GM19395 (cell line): ENCODE results near the gene PYROXD2.

Experiments
- ATAC-seq: cut with Tn5 transposase; IDR thresholded peaks from one replicate; pipeline ENCODE4 v1.9.1; 2021; ENCODE audit warnings: mild to moderate bottlenecking, moderate library complexity; ENCODE audit not compliant: unreplicated experiment

PYROXD2 gene

DNA sequence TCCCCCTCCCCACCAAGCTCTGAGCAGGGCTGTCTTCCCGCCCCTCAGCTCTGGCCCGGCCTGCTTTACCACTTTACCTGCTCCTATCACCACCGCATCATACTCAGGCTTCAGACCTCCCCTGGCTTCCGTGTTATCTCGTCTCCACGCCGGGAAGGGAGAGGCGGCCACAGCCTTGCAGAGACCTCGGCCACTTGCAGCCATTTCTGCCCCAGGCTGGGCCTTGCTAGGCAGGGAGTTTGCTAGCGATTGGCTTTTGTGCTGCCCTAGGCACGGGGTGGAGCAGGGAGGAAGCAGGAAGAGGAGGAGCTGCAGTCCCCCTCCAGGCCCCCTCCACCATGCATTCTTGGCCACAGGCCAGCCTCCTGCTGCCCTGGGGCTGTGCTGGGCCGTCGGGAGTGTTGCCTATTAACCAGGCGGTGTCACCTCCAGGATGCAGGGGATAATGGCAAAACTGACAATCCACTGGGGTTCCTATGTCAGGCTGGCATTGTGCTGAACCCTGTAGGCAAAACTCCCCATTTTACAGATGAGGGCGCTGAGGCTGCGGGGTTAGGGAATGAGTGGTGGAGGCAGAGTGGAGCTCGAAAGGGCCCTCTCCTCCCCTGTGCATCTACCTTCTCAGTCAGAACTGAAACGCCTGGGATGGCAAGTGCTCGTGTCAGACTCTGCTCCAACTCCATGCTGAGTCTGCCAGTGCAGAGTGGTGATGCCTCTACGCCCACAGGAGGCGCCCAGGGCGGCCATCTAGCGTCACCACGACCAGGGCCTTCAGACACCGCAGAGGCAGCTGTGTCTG lies at the start of gene PYROXD2:
TSS of gene PYROXD2 (minus strand) at position 251 of the 799 bp plus-strand sequence. CDS start at position 204, 47 bp downstream.
- ATAC-seq = no peak

DNA sequence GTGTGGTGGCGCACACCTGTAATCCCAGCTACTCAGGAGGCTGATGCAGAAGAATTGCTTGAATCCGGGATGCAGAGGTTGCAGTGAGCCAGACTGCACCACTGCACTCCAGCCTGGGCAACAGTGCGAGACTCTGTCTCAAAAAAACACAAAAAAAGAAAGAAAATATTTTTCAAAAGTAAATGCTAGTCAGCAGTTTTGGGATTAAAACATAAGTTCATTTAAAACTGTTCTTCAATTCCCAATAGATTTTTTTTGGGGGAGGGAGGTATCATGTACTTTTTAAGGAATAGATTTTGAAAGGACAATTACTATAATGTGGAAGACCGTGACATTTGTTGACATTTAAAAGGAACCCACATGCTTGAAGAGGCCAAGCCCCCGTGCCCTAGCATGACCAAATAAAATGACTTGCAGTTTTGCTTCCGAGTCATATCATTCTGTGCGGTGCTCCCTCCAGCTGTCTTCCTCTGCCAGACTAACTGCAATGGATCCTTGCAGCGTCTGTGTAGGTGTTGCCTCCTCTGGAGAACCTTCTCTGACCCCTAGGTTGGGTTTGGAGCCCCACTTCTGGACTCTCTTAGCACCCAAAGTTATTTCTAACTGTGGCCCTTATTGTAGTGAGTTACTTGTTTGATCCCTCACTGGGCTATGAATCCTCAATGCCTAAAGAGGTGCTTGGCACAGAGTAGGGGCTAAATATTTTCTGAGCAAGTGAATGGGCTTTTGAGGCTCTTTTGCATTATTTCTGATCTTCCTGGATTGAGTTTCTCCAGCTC lies 49.2 kb upstream of the PYROXD2 start:
- ATAC-seq = no peak

DNA sequence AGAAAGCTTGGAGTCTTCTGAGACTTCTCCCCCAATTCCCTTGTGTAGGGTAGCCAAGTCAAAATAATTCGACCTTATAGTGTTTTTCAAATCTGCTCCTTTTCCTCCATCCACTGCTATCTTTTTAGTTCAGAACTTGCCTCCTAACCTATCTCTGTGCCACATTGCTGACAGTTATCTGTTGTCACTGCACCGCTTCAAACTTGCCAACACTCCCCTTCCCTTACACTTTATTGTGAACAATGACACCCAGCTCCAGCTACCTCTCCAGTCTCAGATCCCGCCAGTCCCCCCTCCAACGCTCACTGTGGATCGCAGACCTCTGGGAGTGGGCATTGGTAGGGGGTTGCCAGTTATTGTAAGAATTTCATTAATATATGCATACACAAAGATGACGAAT lies 48.0 kb upstream of the PYROXD2 start:
- ATAC-seq = no peak

DNA sequence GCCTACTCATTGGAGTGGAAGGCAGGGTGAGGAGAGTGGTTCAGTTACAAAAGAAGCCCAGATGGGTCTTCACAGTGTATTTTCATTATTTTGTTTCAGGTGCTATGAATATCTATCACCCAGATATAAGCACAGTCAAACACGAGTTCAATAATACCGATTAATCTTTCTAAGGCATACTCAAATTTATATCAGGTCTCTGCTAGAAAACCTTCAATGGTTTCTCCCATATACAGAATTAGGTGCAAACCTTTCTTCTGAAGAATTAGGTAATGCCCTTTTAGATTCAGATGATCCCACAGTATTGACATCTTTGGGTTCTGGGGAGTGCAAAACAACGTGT lies 46.5 kb upstream of the PYROXD2 start:
- no peak for ATAC-seq

DNA sequence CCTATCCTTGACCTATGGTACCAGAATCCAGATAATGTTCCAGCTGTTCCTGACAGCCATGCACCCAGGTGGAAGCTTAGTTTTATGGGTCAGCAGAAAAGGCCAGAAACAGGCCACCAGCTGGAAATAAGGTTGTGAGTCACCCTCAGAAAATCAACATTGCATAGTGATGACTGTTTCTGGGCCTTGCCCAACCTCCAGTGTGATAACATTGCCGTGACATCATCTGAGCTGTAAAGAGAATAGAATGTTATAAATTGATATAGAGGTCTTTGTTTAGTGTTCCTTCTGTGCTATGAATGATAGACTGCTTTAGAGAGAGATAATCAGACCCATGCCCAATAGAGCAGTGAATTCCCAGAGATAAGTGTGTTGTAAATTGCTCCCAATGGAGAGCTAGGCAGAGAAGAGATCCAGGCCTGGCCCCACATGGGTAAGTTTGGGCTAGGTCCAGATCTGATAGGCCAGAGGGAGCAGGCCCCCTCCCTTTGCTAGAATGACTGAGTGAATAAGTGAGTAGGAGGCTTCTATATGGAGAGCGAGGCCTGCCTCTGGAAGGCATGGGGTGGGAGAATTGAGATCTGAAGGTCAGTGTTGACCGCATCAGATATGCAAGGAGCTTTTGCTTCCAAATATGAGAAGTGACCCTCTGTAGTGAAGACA lies 46.0 kb upstream of the PYROXD2 start:
- no peak for ATAC-seq

DNA sequence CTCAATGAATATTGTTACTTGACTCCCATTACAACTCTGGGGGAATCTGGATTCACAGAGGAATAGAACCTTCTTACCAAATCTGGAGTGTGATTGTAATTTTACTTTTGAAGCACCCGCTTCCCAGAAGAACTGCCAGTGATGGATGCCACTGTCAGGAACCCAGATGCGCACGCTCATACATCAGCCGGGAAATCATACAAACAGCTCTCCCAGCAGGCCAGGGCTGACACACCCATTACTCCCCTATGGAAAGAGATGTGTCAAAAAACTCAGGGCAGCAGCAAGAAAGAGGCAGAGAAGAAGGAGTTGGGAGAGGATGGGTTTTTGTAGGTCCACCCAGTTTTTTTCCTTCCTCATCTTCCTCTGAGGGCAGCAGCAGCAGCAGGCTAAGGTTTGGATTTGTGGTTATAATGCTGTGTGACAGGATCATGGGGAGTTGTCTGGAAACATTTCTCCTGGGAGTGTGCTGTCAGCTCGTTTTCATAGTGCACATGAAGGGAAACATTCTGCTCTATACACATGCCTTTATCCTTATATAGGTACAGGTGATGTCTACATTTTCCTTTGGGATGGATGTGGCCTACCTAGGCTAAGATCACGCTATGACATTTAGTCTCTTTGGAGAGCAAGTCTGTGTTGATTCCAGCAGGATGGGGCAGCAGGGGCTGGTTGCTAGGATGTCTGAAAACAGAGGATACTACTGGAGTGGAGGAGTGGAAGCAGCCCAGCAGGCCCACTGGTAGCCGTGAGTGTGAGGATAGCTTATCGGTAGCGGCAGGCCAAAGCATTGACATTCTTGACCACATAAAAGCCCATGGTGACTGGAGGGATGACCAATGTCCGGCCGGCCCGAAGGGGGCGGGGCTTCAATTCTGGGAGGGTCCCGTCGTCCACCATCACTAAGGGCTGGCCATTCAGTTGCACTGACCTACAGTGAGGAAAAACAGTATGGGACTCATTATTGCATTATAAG lies 44.1 kb upstream of the PYROXD2 start:
- no peak for ATAC-seq

DNA sequence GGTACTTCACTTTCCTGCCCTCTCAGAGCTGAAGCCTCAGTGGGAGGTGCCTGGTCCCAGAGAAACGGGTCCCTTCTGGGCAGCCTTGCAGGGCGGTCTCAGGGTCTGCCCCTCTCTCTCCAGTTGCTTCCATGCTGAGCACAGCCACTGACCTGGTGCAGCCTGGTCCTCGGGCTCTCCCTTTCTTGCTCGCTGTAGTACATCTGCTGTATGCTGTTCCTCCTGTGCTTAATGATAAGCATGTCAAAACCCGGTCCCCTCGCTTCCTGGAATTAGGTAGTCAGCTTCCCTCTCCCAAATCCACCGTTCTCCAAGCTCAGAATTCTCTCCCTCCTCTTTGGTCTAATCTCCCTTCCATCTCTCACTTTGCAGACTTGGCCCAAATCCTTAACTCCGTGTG lies 42.7 kb upstream of the PYROXD2 start:
- no peak for ATAC-seq

DNA sequence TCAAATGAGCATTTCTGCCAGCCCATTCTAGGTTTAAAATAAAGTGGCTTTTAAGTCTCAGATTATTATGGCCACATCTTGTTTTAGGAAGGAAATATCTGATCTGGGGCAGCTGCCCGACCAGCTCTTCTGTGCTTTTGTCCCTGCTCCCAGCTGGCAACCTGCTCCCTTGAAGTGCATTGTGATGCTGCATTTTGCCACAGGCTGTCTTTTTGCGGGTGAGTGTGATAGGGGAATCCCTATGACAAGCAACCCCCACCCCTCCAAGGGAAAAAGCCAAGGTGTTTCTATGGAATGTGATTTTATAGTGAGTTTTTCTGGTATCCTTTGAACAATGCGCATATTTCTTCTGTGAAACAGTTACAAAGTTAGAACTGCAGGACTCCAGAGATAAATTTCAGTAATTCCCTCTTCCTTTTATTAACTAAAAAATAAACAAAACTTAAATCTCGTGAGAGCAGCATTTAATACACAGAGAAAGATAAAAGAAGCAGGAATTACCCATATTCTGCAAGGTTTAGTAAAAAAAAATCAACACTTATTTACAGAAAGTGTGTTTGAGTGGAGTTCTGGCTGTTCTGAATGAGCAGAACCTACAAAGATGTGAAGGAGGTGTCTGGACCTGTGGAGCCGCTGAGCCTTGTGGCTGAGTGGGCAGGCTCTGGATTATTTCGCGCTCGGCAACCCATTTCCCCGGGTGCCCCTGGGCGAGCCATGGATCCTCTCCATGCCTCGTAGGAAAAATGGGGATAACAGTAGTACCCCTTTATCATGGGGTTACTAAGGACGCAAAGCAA lies 41.9 kb upstream of the PYROXD2 start:
- ATAC-seq = no peak

DNA sequence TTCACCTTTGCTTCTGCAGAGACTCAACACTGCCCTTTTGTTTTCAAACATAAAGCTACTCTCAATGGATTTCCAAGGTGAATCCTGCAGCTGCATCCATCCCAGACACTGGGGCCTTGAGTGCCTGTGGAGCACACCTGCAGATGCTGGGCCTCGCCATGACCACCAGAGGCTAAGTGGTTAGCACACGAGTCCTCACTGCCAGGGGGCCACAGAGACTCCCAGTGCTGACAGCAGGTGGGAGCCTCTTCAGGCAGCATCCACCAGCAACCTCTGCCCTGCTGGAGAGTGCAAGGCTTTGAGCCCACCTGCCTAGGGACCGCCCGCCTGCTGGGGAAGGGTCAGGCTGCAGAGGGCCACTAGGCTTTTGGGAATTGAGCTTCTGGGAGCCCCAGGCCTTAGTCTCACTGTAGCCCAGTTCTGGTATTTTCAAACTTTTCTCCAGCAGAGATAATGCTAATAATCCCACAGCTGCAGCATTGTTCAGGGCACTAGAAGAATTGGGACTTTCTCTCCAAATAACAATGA lies 41.1 kb upstream of the PYROXD2 start:
- ATAC-seq = no peak

DNA sequence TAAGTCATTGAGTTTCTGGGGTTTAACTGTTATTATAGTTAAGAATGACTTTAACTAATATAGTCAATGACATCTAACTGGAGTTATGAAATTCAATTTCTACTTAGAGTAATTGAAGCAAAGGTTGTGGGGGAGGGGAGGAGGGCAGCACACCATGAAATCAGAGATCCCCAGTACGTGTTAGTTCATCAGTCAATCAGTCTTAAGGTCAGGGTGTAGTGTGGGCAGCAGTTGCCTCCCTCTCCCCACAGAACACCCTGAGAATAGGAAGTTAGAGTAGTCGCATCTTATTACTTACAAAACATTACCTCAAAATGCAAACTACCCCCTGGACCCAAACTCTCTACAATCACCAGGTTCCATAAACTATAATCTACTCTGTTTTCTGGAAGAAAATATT lies 38.7 kb upstream of the PYROXD2 start:
- no peak for ATAC-seq

DNA sequence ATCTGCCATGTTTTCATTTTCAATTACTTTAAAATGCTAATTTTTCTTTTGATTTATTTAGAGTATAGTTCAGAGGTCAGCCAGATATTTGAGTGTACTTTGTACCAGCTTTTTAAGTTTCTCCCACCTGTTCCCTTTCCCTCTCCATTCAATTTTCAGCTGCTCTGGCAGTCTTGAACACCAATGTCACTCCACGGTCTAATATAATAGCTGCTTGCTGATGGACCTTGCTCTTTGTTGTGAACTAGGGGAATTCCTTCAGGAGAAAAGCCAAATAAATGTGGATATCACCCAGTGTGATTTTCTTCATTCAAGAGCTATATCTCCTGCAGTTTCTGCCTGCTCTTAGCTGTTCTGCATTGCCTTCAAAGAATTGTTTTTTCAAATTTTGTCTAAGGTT lies 35.6 kb upstream of the PYROXD2 start:
- no peak for ATAC-seq

DNA sequence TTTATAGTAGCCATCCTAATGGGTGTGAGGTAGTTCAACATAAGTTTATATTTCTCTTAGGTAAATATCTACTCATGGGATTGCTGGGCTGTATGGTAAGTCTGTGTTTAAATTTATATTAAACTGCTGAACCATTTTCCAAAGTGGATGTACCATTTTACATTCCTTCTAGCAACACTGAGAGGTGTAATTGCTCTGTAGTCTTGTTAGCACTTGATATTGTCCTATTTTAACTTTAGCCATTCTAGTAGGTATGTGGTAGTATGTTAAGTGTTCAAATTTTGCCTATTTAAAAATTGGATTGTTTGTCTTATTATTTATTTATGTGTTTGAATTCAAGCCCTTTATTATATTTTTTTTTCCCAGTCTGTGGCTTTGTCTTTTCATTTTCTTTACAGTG lies 34.3 kb upstream of the PYROXD2 start:
- no peak for ATAC-seq

DNA sequence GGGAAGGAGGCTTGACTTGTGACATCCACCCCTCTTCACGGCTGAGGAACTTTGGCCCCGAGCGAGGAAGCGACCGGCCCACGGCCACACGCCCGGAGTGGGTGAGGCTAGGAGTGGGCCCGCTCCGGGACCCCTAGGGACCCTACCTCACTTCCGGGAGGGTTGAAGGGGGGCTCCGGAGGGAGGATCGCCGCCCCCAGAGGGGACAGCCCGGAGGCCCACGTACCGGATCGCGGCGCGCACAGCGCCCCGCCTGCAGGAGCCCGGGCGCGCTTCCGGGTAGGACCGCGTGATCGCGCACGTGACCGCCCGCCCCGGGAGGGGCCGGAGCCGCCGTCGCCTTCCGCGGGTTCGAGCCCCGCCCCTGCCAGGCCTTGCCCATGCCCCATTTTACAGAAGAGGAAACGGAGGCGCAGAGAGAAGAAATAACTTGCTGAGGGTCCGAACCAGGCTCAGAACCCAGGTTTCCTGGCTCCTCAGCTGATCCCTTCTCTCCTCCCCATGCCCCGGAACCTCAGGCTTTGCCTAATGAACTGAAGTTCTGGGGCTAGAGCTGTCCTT lies 31.8 kb upstream of the PYROXD2 start, which contains the start of gene HPS1:
TSS of gene HPS1 (minus strand) at position 275 of the 561 bp plus-strand sequence. CDS start 3,695 bp downstream, outside the sequence.
- ATAC-seq = peak; percentile 89

DNA sequence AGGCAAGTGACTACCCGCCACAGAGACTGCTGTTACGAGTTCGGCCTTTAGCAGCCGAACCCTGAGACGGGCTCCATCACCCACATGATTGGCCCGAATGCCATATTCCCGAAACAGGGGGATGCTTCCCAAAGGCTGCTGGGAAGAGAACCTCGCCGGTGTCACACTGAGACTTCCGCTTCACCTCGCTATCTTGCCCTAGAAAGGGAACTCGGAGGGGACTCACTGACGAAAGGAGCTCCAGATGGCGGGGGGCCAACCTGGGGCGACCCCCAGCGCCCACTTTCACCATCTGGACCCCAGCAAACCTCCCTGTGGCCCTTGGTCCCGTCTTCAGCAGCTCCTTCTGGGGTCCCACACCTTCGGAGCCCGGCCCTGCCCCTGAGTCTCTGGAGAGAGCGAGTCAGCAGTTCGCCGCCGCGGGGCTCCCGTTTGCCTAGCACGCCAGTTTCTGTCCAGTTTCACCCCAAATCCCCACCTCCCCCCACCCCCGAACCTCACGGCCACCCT lies 31.2 kb upstream of the PYROXD2 start:
- ATAC-seq = peak; percentile 49

DNA sequence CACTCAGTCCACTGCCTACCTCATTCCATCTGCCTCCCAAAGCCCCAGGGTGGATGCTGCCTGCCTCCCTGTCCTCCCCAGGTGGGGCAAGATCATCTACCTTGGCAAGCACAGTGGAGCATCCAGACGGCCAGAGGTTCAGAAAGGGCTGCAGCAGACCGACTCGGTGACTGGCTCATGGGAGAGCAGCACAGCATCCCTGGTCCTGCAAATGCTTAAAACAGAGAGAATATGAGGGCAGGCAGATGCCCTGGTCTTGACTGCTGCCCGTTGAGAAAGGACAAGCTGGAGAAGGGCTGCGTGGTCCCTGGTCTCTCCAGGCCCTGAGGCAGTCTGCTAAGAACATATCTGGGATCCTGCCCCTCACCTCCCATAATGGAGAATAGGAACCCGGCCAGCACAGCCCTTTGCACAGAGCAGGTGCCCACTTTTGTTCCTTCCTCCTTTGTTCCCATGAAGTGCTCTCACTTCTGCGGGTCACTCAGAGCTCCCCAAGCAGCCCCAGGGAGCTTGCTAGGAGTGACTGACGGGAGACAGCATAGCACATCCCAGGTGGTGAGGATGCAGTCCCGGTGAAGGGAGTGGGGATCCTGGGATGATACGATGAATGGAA lies 30.3 kb upstream of the PYROXD2 start:
- ATAC-seq = no peak

DNA sequence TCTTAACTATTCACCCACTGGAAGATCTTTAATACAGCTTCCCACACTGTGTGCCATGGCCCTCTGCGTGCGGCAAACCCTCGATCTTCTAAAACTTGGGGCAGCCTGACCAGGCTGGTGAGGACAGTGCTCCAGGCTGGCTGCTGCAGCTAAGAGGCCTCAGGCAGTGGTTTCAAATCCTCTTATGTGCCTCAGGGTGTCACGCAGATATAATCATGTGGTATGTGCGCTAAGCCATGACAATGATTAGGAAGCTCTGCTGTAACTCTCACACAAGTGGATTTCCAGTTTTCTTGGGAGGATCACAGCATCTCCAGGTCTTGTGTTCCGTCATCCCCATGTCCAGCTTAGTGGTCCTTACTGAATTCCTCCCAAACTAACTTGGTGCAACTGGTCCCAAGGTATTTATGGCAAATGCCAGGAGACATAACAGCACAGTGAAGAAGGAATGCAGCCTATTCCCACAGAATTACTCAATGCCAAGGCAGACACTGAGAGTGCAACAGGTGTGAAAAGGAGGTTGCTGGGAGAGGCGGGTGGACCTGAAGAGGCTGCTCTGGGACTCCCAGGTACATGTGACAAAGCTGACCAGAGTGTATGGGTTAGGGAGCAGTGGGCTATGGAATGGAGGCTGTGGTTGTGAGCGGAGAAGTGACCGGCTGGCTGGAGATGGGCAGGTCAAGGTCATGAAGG lies 29.5 kb upstream of the PYROXD2 start:
- ATAC-seq = no peak

DNA sequence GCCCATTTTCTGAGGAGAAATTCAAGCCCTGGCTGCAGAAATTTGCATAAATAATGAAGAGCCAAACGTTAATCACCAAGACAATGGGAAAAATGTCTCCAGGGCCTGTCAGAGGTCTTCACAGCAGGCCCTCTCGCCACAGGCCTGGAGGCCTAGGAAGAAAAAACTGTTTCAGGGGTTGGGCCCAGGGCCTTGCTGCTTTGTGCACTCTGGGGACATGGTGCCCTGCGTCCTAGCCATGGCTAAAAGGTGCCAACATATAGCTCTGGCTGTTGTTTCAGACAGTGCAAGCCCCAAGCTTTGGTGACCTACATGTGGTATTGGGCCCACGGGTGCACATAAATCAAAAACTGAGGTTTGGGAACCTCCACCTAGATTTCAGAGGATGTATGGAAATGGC lies 23.7 kb upstream of the PYROXD2 start:
- ATAC-seq = no peak

DNA sequence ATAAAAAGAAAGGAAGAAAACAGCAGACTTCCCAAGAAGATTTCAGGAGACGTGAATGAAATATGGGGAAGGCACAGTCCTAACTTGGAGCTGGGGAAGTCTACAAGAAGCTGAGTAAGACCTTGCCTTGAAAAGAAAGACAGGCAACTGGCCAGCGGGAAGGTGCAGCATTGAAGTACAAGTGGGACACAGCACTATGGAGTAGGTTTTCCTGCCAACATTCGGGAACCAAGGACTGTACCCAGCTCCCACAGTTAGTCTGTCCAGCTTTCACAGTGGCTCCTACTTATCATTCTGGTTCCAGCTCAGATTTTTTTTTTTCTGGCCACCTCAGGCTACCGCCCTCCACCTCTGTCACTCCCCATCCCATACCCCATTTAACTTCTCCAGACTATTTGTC lies 21.7 kb upstream of the PYROXD2 start:
- no peak for ATAC-seq
